GM12878 (cell line): ENCODE results near the gene EXOC3L1. TPM values are rescaled to one million over a fixed set of nuclear protein-coding genes. Genes with fewer than 3 reads are reported as not detected.

Experiments
- ATF2 ChIP-seq: IDR thresholded peaks from 2 replicates; pipeline ENCODE4 v1.6.1; 2012; ENCODE audit warnings: low read length, inconsistent platforms
- BCL3 ChIP-seq: IDR thresholded peaks from 2 replicates; pipeline ENCODE4 v1.6.1; 2011; ENCODE audit warnings: borderline replicate concordance, low read depth, mild to moderate bottlenecking, moderate library complexity, low read length; ENCODE audit not compliant: insufficient read depth, poor library complexity, severe bottlenecking
- BMI1 ChIP-seq: fragments of 450-650 bp; IDR thresholded peaks from 2 replicates; pipeline ENCODE4 v1.6.1; 2016; ENCODE audit warnings: mild to moderate bottlenecking, moderate library complexity, borderline replicate concordance
- CBFB ChIP-seq: IDR thresholded peaks from 2 replicates; pipeline ENCODE4 v1.6.1; 2016; ENCODE audit warnings: antibody characterized with exemption, low read depth
- CBX3 ChIP-seq: fragments of 200-600 bp; sonication (generic); IDR thresholded peaks from 2 replicates; pipeline ENCODE4 v1.6.1; 2016; ENCODE audit warnings: low read depth, borderline replicate concordance
- HDAC6 ChIP-seq: fragments of 200-600 bp; sonication (generic); IDR thresholded peaks from one replicate; pipeline ENCODE4 v1.8.0; 2017; ENCODE audit warnings: antibody characterized with exemption; ENCODE audit not compliant: unreplicated experiment
- IKZF1 ChIP-seq: fragments of 450-650 bp; conservative IDR thresholded peaks from 2 replicates; pipeline ENCODE4 v1.6.1; 2017; ENCODE audit warnings: antibody characterized with exemption, mild to moderate bottlenecking
- IRF3 ChIP-seq: fragments of 450-650 bp; IDR thresholded peaks from 2 replicates; pipeline ENCODE4 v1.6.1; 2014; ENCODE audit warnings: mild to moderate bottlenecking
- KLF5 ChIP-seq: fragments of 450-650 bp; IDR thresholded peaks from 2 replicates; pipeline ENCODE4 v1.6.1; 2014; ENCODE audit warnings: mild to moderate bottlenecking; ENCODE audit not compliant: partially characterized antibody
- MEF2A ChIP-seq: IDR thresholded peaks from 2 replicates; pipeline ENCODE4 v1.6.1; 2011; ENCODE audit warnings: low read depth, mild to moderate bottlenecking, low read length, moderate library complexity; ENCODE audit not compliant: insufficient read depth
- NR2C1 ChIP-seq: fragments of 450-650 bp; IDR thresholded peaks from 2 replicates; pipeline ENCODE4 v1.6.1; 2017; ENCODE audit warnings: antibody characterized with exemption, mild to moderate bottlenecking, moderate library complexity
- NR2F1 ChIP-seq: fragments of 450-650 bp; conservative IDR thresholded peaks from 2 replicates; pipeline ENCODE4 v1.6.1; 2017; ENCODE audit warnings: mild to moderate bottlenecking
- RUNX3 ChIP-seq: IDR thresholded peaks from 2 replicates; pipeline ENCODE4 v1.6.1; 2012; ENCODE audit warnings: low read length, inconsistent platforms
- SIN3A ChIP-seq: IDR thresholded peaks from 2 replicates; pipeline ENCODE4 v1.6.1; 2012; ENCODE audit warnings: low read depth, low read length, improper control_type of control experiment
- SMARCA5 ChIP-seq: fragments of 450-650 bp; IDR thresholded peaks from 2 replicates; pipeline ENCODE4 v1.6.1; 2017; ENCODE audit warnings: mild to moderate bottlenecking
- STAT3 ChIP-seq: IDR thresholded peaks from 2 replicates; pipeline ENCODE4 v1.6.1; 2011; ENCODE audit warnings: low read depth, low read length, improper control_type of control experiment
- TARDBP ChIP-seq: IDR thresholded peaks from 2 replicates; pipeline ENCODE4 v1.6.1; 2016; ENCODE audit warnings: borderline replicate concordance
- ZBTB4 ChIP-seq: fragments of 450-650 bp; formaldehyde crosslinking; IDR thresholded peaks from 2 replicates; pipeline ENCODE4 v1.4.0; 2022; ENCODE audit warnings: mild to moderate bottlenecking, moderate library complexity
- ZNF592 ChIP-seq: fragments of 450-650 bp; IDR thresholded peaks from 2 replicates; pipeline ENCODE4 v1.6.1; 2017; ENCODE audit warnings: mild to moderate bottlenecking, moderate library complexity
- ZSCAN29 ChIP-seq: fragments of 450-650 bp; IDR thresholded peaks from 2 replicates; pipeline ENCODE4 v1.6.1; 2017; ENCODE audit warnings: mild to moderate bottlenecking, moderate library complexity
- polyA plus RNA-seq, 11 experiments: library from polyadenylated mRNA; depleted of rRNA in 4 of 11; unstranded in 6 of 11; stranded (reverse) in 5 of 11; fragments of >200 nt; fragmentation: Nextera tagmentation in 4 of 11; fragmentation: Illumina TruSeq in 1 of 11; extraction: Ambion mirVana in 4 of 11; extraction: Trizol in 1 of 11; gene quantifications; 1 replicate in 1 of 11; 2 replicates in 10 of 11; pipeline versions ENCODE4 v1.2.1 to v1.2.3, GENCODE V29; 2011 to 2016; ENCODE audit warnings: inconsistent platforms in 2 of 11, missing spikeins in 2 of 11, low read depth in 1 of 11
- total RNA-seq, 4 experiments: library from RNA; depleted of rRNA in 3 of 4; stranded (reverse); fragments of >200 nt in 3 of 4; fragmentation: Illumina TruSeq in 1 of 4; extraction: Trizol in 1 of 4; gene quantifications; 2 replicates each; pipeline versions ENCODE4 v1.2.1 to v1.2.3, GENCODE V29; 2013 to 2021

The EXOC3L1 gene
- total and polyA plus RNA-seq, 10 of the 15 experiments (the other 5 are each of a cell fraction or from before 2014, with no cell fraction given): 0.07 to 0.42 TPM; not detected in 8

GRCh38 chr16:67191995-67192681 is 2.2 kb upstream of the EXOC3L1 start, which contains the start of gene E2F4 (continued):
- no peak for TF ChIP-seq ATF2
- no peak for TF ChIP-seq BMI1
- peak; percentile 85 for TF ChIP-seq SMARCA5
- TF ChIP-seq NR2F1: peak; percentile 60; the same call in 1 of the 2 replicates
- TF ChIP-seq SIN3A: peak; percentile 49; the same call in 1 of the 2 replicates
- peak; percentile 93 for TF ChIP-seq IRF3
- peak; percentile 93 for TF ChIP-seq IKZF1
- TF ChIP-seq CBX3: no peak
- no peak for TF ChIP-seq STAT3
- 0 out of 2 replicates have a peak, but pooled peaks have one; percentile 52 for TF ChIP-seq ZSCAN29
- TF ChIP-seq MEF2A: no peak
- TF ChIP-seq ZNF592: no peak
- peak; percentile 93 for TF ChIP-seq CBFB
- TF ChIP-seq NR2C1: peak; percentile 77
- TF ChIP-seq KLF5: peak; percentile 56
- peak; percentile 95 for TF ChIP-seq RUNX3
- no peak for TF ChIP-seq TARDBP
- no peak for TF ChIP-seq ZBTB4
- TF ChIP-seq BCL3: no peak
- TF ChIP-seq HDAC6: no peak
